Lung microvascular endothelial cell (primary cell): Measurements from ENCODE around the gene DOCK2. TPM values are rescaled to one million over a fixed set of nuclear protein-coding genes. Genes with fewer than 3 reads are reported as not detected.
"Not testable (repeated sequence)": the region's sequence is repeated elsewhere in the genome, so short reads cannot be mapped to it uniquely, and the experiment has no call there.

ENCODE experiments used
- DNase-seq, 2 donors: peaks; one replicate each; pipeline versions ENCODE4 v3.0.0 to v3.0.0-alpha.2; 2010; ENCODE audit warnings: low read depth in 2 of 2
- total RNA-seq: library from RNA; depleted of rRNA; stranded (reverse); fragments of >200 nt; gene quantifications from 2 replicates; pipeline ENCODE4 v1.2.1, GENCODE V29; 2014

Gene DOCK2
- total RNA-seq, 1 donor from 2014 or later, result 0.20 TPM

- no peak for DNase-seq
Observed at GRCh38 chr5:170087168-170087817, 450.2 kb downstream of the DOCK2 start.

- DNase-seq, result no peak
Observed at GRCh38 chr5:170092455-170093101, 455.5 kb downstream of the DOCK2 start.

GRCh38 chr5:170094329-170094728, 457.3 kb downstream of the DOCK2 start:
- DNase-seq, result not testable (repeated sequence)

- peak in 1 of 2 donors; percentile 39 for DNase-seq
Observed at GRCh38 chr5:170095646-170096045, 458.6 kb downstream of the DOCK2 start.

GRCh38 chr5:170097934-170098333, 460.9 kb downstream of the DOCK2 start:
- peak in 1 of 2 donors; percentile 74 for DNase-seq

GRCh38 chr5:170100066-170100943, 463.2 kb downstream of the DOCK2 start:
- peak; percentile 77 to 88 for DNase-seq

GRCh38 chr5:170103447-170103846, 466.4 kb downstream of the DOCK2 start:
- no peak for DNase-seq

- DNase-seq, result no peak
Observed at GRCh38 chr5:170104299-170104698, 467.2 kb downstream of the DOCK2 start.

- no peak for DNase-seq
Observed at GRCh38 chr5:170104710-170105109, 467.6 kb downstream of the DOCK2 start.

GRCh38 chr5:170105642-170106611, 468.9 kb downstream of the DOCK2 start, which contains the start of gene FOXI1:
Gene FOXI1 (plus strand): TSS chr5:170105897. CDS start chr5:170105958, 61 bp downstream.
- no peak for DNase-seq

- DNase-seq, result no peak
Observed at GRCh38 chr5:170107674-170108073, 470.6 kb downstream of the DOCK2 start.

GRCh38 chr5:170108266-170108785, 471.3 kb downstream of the DOCK2 start:
- DNase-seq, result no peak

GRCh38 chr5:170109059-170110031, 472.3 kb downstream of the DOCK2 start:
- no peak for DNase-seq

- DNase-seq, result no peak
Observed at GRCh38 chr5:170110403-170111087, 473.5 kb downstream of the DOCK2 start.

- no peak for DNase-seq
Observed at GRCh38 chr5:170111088-170111785, 474.2 kb downstream of the DOCK2 start.

GRCh38 chr5:170112876-170113521, 475.9 kb downstream of the DOCK2 start:
- no peak for DNase-seq

- DNase-seq, result no peak
Observed at GRCh38 chr5:170113522-170113900, 476.4 kb downstream of the DOCK2 start.

GRCh38 chr5:170114271-170114670, 477.2 kb downstream of the DOCK2 start:
- no peak for DNase-seq
